ENCODE results near the gene POU6F2. TPM values are rescaled to one million over a fixed set of nuclear protein-coding genes. Genes with fewer than 3 reads are reported as not detected.

POU6F2 gene
- total and polyA plus RNA-seq, 2 experiments from 2014 or later = 7.2 to 7.3 TPM

- TF ChIP-seq CTCF (conservative IDR thresholded peaks at IDR 0.05; ENCODE audit: low read depth in 2 of 2) (no peak), ETS1 (IDR thresholded peaks at IDR 0.05) (no peak), ZNF331 (CRISPR knock-in tag; IDR thresholded peaks at IDR 0.05; ENCODE audit: low read depth) (no peak), POLR2AphosphoS5 (IDR thresholded peaks at IDR 0.05; ENCODE audit: low read depth) (no peak), STAT1 (IDR thresholded peaks at IDR 0.05; ENCODE audit: unreplicated experiment) (no peak), CREB1 (CRISPR knock-in tag; IDR thresholded peaks at IDR 0.05; ENCODE audit: low read depth) (no peak), EZH2 (IDR thresholded peaks at IDR 0.05; ENCODE audit: low read depth, unreplicated experiment) (no peak), EZH2phosphoT487 (IDR thresholded peaks at IDR 0.05; ENCODE audit: unreplicated experiment) (no peak), JUNB (IDR thresholded peaks at IDR 0.05; ENCODE audit: unreplicated experiment) (no peak), ZNF114 (CRISPR knock-in tag; IDR thresholded peaks at IDR 0.05) (no peak), REST (IDR thresholded peaks at IDR 0.05; ENCODE audit: unreplicated experiment) (no peak), NANOG (IDR thresholded peaks at IDR 0.05; ENCODE audit: borderline replicate concordance) (no peak)
Observed at GRCh38 chr7:39428221-39428620, 450.5 kb downstream of the POU6F2 start (continued).

GRCh38 chr7:39429421-39429820 lies 451.7 kb downstream of the POU6F2 start:
- no peak overlapping the region for H3K4me3 Mint-ChIP-seq
- H3K4me2 ChIP-seq = no peak overlapping the region
- H3K9me3 Mint-ChIP-seq = no peaks in the 10 kb centered on the region; the same call in 2 of the 3 replicates
- H3K36me3 ChIP-seq (ENCODE audit: insufficient read depth) = no peaks in the 10 kb centered on the region
- H3K27ac ChIP-seq (ENCODE audit: low read depth) = no peak overlapping the region
- 0 out of 2 replicates have a peak, but pooled peaks cover 5% of the 10 kb centered on the region for H3K9me2 ChIP-seq (ENCODE audit: insufficient read depth)
- H3K4me1 Mint-ChIP-seq = peaks cover 23% of the 10 kb centered on the region
- no peaks in the 10 kb centered on the region for H3K27me3 ChIP-seq (ENCODE audit: insufficient read depth)
- peaks cover 1% of the 10 kb centered on the region for H3K27me3 Mint-ChIP-seq (ENCODE audit: insufficient read depth, low read depth, poor library complexity)
- no peaks in the 10 kb centered on the region for H3F3A ChIP-seq (replicated peaks; ENCODE audit: low read depth)
- no peaks in the 10 kb centered on the region for H4K20me1 ChIP-seq (replicated peaks; ENCODE audit: insufficient read depth)
- no peak for DNase-seq (ENCODE audit: low spot score)
- H3K4me1 ChIP-seq (ENCODE audit: insufficient read depth) = peaks cover 11% of the 10 kb centered on the region
- H2AFZ ChIP-seq = no peak overlapping the region
- no peaks in the 10 kb centered on the region for H3K79me2 ChIP-seq (replicated peaks; ENCODE audit: insufficient read depth)
- ATAC-seq = no peak
- no peaks in the 10 kb centered on the region for H3K36me3 Mint-ChIP-seq (ENCODE audit: low read depth)
- H3K4me3 ChIP-seq = no peak overlapping the region
- no peak overlapping the region for H3K27ac Mint-ChIP-seq
- no peak for TF ChIP-seq NANOG (IDR thresholded peaks at IDR 0.05; ENCODE audit: borderline replicate concordance)
- TF ChIP-seq REST (IDR thresholded peaks at IDR 0.05; ENCODE audit: unreplicated experiment) = no peak
- TF ChIP-seq STAT1 (IDR thresholded peaks at IDR 0.05; ENCODE audit: unreplicated experiment) = no peak
- no peak for TF ChIP-seq CTCF (conservative IDR thresholded peaks at IDR 0.05; ENCODE audit: low read depth in 2 of 2)
- no peak for TF ChIP-seq ZNF114 (CRISPR knock-in tag; IDR thresholded peaks at IDR 0.05)
- TF ChIP-seq EZH2phosphoT487 (IDR thresholded peaks at IDR 0.05; ENCODE audit: unreplicated experiment) = no peak
- TF ChIP-seq JUNB (IDR thresholded peaks at IDR 0.05; ENCODE audit: unreplicated experiment) = no peak
- TF ChIP-seq EZH2 (IDR thresholded peaks at IDR 0.05; ENCODE audit: low read depth, unreplicated experiment) = no peak

Measured in GM23338 (cell line).